Panc1 (cell line): ENCODE data around the gene EXD3. TPM values are rescaled to one million over a fixed set of nuclear protein-coding genes. Genes with fewer than 3 reads are reported as not detected.
A peak's percentile ranks its signal among the peaks of the same experiment; 100 is the strongest.

Experiments
- ATAC-seq: fragments of 200-7000 bp; cut with Tn5 transposase; 2 replicates; pipeline ENCODE4 v1.9.1; 2020; ENCODE audit warnings: mild to moderate bottlenecking, moderate library complexity
- BruUV-seq: library from RNA; stranded (reverse); fragments of 400-500 nt; replicated peaks from 2 replicates; lab custom pipeline; 2021; lab: Mats Ljungman, UMichigan
- CTCF ChIA-PET: fragments of 300-600 bp; sonication (Branson Sonifier 250); formaldehyde crosslinking; loops from one replicate; lab custom pipeline; 2022; ENCODE audit warnings: antibody characterized with exemption; lab: Charles Lee
- POLR2A ChIA-PET: fragments of 300-600 bp; sonication (Branson Sonifier 250); formaldehyde crosslinking; loops from one replicate; lab custom pipeline; 2022; ENCODE audit warnings: antibody characterized with exemption; lab: Charles Lee
- DNase-seq: peaks from one replicate; pipeline ENCODE4 v3.0.0-alpha.2; 2010; ENCODE audit warnings: low read depth, low spot score
- H3K27ac ChIP-seq: 2 replicates; pipeline ENCODE4 v1.5.1; 2011; ENCODE audit warnings: mild to moderate bottlenecking, low read length, inconsistent platforms
- H3K27me3 ChIP-seq: fragments of 200-500 bp; sonication (Bioruptor generic); 2 replicates; pipeline ENCODE4 v1.6.0; 2014; ENCODE audit warnings: low read length, inconsistent platforms; ENCODE audit not compliant: control insufficient read depth, insufficient read depth
- H3K36me3 ChIP-seq: fragments of 200-500 bp; sonication (Bioruptor generic); 2 replicates; pipeline ENCODE4 v1.5.1; 2014; ENCODE audit warnings: inconsistent platforms, mild to moderate bottlenecking, low read length, moderate library complexity; ENCODE audit not compliant: control insufficient read depth, insufficient read depth
- H3K4me1 ChIP-seq: 2 replicates; pipeline ENCODE4 v1.5.1; 2011; ENCODE audit warnings: inconsistent platforms, mild to moderate bottlenecking, low read length, moderate library complexity; ENCODE audit not compliant: control insufficient read depth, insufficient read depth
- H3K4me3 ChIP-seq, 2 experiments: 2 replicates each; pipeline ENCODE4 v1.5.1; 2011 to 2012; ENCODE audit warnings: low read depth in 2 of 2, low read length in 2 of 2, mild to moderate bottlenecking in 2 of 2, inconsistent platforms in 1 of 2, moderate library complexity in 1 of 2
- H3K9me3 ChIP-seq: fragments of 200-500 bp; sonication (Bioruptor generic); 2 replicates; pipeline ENCODE4 v1.5.1; 2014; ENCODE audit warnings: low read depth, mild to moderate bottlenecking, inconsistent platforms, low read length, moderate library complexity; ENCODE audit not compliant: control insufficient read depth, insufficient read depth
- POLR2AphosphoS5 ChIP-seq: IDR thresholded peaks from 2 replicates; pipeline ENCODE4 v1.6.1; 2012; ENCODE audit warnings: mild to moderate bottlenecking, low read depth, low read length, moderate library complexity
- SIN3A ChIP-seq: IDR thresholded peaks from 2 replicates; pipeline ENCODE4 v1.6.1; 2012; ENCODE audit warnings: low read depth, mild to moderate bottlenecking, low read length, moderate library complexity, borderline replicate concordance; ENCODE audit not compliant: insufficient read depth
- TCF7L2 ChIP-seq: IDR thresholded peaks from 2 replicates; pipeline ENCODE4 v1.6.1; 2011; ENCODE audit warnings: mild to moderate bottlenecking, low read depth, low read length, inconsistent platforms
- in situ Hi-C: cut with HindIII; loops from 2 replicates; pipeline ENCODE4 v1.10.0; 2016; ENCODE audit warnings: low sequenced_read_pairs, low pct_unique_long_range_greater_than_20kb
- intact Hi-C: fragments of 100-400 bp; cut with micrococcal nuclease; formaldehyde crosslinking; loops from one replicate; pipeline ENCODE4 v1.10.0; 2022; ENCODE audit not compliant: unreplicated experiment
- total RNA-seq: library from RNA; stranded (reverse); gene quantifications from one replicate; pipeline ENCODE4 v1.2.1, GENCODE V29; 2021; ENCODE audit not compliant: unreplicated experiment
- TF ChIP-seq, protein P1 (sequence below), 2 experiments: IDR thresholded peaks; 2 replicates each; pipeline ENCODE4 v1.6.1; 2011 to 2012; ENCODE audit warnings: low read depth in 2 of 2, control low read depth in 1 of 2, low read length in 1 of 2, mild to moderate bottlenecking in 1 of 2, moderate library complexity in 1 of 2; ENCODE audit not compliant: insufficient read depth in 1 of 2
- TF ChIP-seq, protein P2 (sequence below): fragments of 450-650 bp; IDR thresholded peaks from 2 replicates; pipeline ENCODE4 v1.5.1; 2017; ENCODE audit warnings: mild to moderate bottlenecking

The EXD3 gene
- total RNA-seq, 1 experiment from 2014 or later = 9.2 TPM

DNA sequence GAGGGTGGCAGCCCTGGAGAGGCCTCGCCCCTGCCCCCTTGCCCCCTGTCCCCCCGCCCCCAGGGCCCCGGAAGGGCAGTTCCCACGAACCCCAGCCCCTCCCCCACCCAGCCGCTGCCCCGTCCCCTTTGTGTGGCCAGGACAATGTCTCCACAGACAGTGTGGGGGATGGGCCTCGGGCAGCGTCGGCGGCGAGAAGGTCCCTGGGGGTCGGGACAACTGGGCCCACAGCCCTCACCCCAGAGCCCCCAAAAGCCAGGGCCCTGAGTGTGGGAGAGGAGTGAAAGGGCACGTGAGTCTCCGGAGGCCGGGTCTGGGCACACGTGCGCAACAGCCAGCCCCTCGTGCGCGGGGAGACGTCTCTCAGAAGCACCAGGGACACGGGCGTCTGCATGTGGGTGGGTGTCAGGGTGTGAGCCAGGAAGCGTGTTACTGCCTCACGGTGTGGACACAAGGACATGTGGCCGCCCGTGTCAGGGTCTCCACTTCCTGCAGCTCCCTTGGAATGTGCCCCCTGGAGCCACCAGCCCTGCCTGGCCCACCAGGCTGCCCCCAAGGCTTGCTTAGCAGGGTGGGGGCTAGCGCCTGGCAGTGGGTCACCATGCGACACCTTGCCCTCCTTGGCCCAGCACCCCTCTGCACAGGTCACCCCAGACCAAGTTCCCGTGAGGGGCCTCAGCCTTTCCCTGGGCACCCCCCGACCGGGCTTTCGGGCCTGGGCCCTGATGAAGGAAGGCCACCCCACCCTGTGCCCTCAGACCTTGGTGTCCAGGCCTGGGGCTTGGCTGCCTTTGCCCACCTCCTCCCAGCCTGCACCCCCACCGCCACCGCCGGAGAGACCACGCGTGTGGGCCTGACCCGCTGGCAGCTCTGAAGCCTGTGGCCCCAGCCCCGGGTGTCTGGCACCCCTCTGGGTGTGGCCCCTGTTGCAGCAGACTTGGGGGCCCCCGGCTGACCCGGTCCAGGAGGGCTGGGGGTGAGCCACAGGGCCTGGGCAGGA is 108.1 kb downstream of the EXD3 start:
- in situ Hi-C loops (no loop called here), intact Hi-C loops (no loop called here)
- peak overlapping the region; percentile 66; the same call in 1 of the 2 replicates for H3K27ac ChIP-seq
- TF ChIP-seq TCF7L2 (no peak), POLR2AphosphoS5 (no peak), SIN3A (no peak)
- TF ChIP-seq, protein P1, sequence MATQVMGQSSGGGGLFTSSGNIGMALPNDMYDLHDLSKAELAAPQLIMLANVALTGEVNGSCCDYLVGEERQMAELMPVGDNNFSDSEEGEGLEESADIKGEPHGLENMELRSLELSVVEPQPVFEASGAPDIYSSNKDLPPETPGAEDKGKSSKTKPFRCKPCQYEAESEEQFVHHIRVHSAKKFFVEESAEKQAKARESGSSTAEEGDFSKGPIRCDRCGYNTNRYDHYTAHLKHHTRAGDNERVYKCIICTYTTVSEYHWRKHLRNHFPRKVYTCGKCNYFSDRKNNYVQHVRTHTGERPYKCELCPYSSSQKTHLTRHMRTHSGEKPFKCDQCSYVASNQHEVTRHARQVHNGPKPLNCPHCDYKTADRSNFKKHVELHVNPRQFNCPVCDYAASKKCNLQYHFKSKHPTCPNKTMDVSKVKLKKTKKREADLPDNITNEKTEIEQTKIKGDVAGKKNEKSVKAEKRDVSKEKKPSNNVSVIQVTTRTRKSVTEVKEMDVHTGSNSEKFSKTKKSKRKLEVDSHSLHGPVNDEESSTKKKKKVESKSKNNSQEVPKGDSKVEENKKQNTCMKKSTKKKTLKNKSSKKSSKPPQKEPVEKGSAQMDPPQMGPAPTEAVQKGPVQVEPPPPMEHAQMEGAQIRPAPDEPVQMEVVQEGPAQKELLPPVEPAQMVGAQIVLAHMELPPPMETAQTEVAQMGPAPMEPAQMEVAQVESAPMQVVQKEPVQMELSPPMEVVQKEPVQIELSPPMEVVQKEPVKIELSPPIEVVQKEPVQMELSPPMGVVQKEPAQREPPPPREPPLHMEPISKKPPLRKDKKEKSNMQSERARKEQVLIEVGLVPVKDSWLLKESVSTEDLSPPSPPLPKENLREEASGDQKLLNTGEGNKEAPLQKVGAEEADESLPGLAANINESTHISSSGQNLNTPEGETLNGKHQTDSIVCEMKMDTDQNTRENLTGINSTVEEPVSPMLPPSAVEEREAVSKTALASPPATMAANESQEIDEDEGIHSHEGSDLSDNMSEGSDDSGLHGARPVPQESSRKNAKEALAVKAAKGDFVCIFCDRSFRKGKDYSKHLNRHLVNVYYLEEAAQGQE (IDR thresholded peaks at IDR 0.05; ENCODE audit: insufficient read depth in 1 of 2, low read depth in 2 of 2, low read length in 1 of 2) = no peak
- TF ChIP-seq, protein P2, sequence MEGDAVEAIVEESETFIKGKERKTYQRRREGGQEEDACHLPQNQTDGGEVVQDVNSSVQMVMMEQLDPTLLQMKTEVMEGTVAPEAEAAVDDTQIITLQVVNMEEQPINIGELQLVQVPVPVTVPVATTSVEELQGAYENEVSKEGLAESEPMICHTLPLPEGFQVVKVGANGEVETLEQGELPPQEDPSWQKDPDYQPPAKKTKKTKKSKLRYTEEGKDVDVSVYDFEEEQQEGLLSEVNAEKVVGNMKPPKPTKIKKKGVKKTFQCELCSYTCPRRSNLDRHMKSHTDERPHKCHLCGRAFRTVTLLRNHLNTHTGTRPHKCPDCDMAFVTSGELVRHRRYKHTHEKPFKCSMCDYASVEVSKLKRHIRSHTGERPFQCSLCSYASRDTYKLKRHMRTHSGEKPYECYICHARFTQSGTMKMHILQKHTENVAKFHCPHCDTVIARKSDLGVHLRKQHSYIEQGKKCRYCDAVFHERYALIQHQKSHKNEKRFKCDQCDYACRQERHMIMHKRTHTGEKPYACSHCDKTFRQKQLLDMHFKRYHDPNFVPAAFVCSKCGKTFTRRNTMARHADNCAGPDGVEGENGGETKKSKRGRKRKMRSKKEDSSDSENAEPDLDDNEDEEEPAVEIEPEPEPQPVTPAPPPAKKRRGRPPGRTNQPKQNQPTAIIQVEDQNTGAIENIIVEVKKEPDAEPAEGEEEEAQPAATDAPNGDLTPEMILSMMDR = no peak
- no peak for ATAC-seq
- no peaks in the 10 kb centered on the region for H3K9me3 ChIP-seq
- H3K4me1 ChIP-seq = no peaks in the 10 kb centered on the region; the same call in 1 of the 2 replicates
- POLR2A ChIA-PET = interaction anchor here (0.6 kb wide), 1 partner anchor 70 kb away, joined by 4 read pairs; no protein-coding TSS in a partner anchor
- CTCF ChIA-PET = interaction anchor here (0.5 to 0.6 kb wide), 2 partner anchors 79 to 108 kb away, joined by 3 to 4 read pairs; partner anchors contain the start of gene EXD3
- no peaks in the 10 kb centered on the region for H3K27me3 ChIP-seq
- H3K4me3 ChIP-seq = no peak overlapping the region
- no peaks in the 10 kb centered on the region for H3K36me3 ChIP-seq
- DNase-seq = no peak
- BruUV-seq = no TSS peak

DNA sequence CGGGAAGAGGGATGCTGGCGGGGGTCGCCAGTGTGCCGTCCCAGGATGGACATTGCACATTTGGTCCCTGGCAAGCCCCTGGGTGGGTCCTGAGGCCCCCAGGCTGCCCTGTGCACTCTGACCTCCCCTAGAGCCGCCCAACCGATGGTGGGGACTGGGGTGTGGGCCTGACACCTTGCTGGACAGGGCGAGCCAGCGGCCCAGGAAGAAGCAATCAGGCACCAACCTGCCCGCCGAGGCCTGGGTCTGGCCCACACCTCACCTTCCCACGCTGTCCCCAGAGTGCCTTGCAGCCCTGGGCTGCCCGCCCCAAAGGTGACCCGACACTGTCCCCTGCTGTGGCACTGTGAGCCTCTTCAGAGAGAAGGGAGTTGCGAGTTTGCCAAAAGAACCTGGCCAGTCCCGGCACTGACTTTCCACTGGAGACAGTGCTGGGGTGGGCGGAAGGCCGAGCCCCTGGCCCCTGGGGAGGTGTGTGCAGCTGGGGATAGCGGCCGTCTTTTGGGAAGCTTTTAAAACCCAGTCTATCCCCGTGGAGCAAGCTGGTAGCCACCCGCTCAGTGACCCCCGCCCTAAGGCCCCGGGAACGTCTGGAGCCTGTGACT is 108.9 kb downstream of the EXD3 start:
- ChIA-PET POLR2A (interaction anchor here (0.6 kb wide), 1 partner anchor 101 kb away, joined by 3 read pairs; no protein-coding TSS in a partner anchor), CTCF (interaction anchor here (0.6 kb wide), 1 partner anchor 80 kb away, joined by 3 read pairs; no protein-coding TSS in a partner anchor)
- TF ChIP-seq SIN3A = no peak
- no peak overlapping the region for H3K27ac ChIP-seq
- no peaks in the 10 kb centered on the region for H3K9me3 ChIP-seq
- no peak overlapping the region for H3K4me3 ChIP-seq
- no peaks in the 10 kb centered on the region; the same call in 1 of the 2 replicates for H3K4me1 ChIP-seq
- no peak for ATAC-seq
- intact Hi-C loops = no loop called here
- in situ Hi-C loops = no loop called here
- DNase-seq = no peak
- no peaks in the 10 kb centered on the region for H3K36me3 ChIP-seq
- no peaks in the 10 kb centered on the region for H3K27me3 ChIP-seq
- BruUV-seq = no TSS peak
